Measurements from ENCODE around the gene SEC61A1.

Gene SEC61A1

DNA sequence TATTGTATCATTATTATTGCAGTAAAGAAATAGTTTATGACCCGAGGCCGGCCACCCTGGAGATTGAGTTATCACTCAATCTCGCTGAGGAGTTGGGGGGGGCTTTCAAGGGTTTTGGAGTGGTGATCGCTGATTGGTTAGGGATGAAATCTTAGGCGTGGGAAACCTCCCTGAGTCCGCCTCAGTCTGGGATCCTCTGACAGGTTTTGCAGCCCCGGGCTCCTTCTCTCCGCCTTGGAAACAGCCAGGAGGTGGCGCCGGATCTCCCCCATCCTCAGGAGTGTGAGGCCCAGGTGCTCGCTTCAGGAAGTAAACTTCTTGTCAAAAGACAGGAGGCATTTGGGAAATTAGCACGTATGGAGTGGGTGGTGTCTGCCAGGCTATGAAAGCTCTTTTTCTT is 41.1 kb upstream of the SEC61A1 start:
- DNase-seq (ENCODE audit: low read depth) = peak; percentile 80
- TF ChIP-seq, protein P1, sequence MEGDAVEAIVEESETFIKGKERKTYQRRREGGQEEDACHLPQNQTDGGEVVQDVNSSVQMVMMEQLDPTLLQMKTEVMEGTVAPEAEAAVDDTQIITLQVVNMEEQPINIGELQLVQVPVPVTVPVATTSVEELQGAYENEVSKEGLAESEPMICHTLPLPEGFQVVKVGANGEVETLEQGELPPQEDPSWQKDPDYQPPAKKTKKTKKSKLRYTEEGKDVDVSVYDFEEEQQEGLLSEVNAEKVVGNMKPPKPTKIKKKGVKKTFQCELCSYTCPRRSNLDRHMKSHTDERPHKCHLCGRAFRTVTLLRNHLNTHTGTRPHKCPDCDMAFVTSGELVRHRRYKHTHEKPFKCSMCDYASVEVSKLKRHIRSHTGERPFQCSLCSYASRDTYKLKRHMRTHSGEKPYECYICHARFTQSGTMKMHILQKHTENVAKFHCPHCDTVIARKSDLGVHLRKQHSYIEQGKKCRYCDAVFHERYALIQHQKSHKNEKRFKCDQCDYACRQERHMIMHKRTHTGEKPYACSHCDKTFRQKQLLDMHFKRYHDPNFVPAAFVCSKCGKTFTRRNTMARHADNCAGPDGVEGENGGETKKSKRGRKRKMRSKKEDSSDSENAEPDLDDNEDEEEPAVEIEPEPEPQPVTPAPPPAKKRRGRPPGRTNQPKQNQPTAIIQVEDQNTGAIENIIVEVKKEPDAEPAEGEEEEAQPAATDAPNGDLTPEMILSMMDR (IDR thresholded peaks at IDR 0.05; ENCODE audit: control insufficient read depth, extremely low read depth, insufficient read depth) = peak; percentile 70
- no peak overlapping the region for H3K4me3 ChIP-seq (ENCODE audit: low read depth, low read length)

DNA sequence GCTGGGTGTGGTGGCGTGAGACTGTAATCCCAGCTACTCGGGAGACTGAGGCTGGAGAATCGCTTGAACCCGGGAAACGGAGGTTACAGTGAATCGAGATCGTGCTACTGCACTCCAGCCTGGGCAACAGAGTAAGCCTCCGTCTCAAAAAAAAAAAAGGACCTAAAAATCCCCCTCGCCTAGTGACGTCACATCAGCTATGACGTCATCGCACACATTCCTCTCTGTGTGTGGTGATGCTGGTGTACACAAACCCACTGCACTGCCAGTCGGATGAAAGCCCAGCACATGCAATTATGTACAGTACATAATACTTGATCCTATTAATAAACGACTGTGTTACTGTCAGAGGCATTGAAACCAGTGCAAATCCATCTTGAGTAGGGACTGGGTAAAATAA is 40.2 kb upstream of the SEC61A1 start:
- no peak overlapping the region for H3K4me3 ChIP-seq (ENCODE audit: low read depth, low read length)
- DNase-seq (ENCODE audit: low read depth) = no peak
- TF ChIP-seq, protein P1 (IDR thresholded peaks at IDR 0.05; ENCODE audit: control insufficient read depth, extremely low read depth, insufficient read depth) = no peak

DNA sequence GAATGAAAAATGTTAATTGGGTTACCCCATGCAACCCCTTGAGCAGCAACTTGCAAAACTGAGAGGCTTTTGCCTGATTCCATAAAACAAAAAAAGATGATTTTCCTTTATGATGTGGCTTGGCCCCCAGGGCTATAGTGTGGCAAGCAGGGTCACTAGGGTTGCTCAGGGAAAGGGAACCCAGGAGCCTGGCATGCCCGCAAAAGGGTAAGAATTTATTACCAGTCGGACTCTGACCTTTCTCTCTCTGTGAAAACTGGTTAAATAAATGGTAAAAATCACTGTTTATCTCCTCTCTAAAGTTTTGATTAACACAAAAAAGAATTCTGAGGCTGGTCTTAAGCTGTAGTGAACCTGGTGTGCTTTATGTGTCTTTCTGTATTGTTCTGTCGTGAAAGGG is 37.7 kb upstream of the SEC61A1 start:
- TF ChIP-seq, protein P1 (IDR thresholded peaks at IDR 0.05; ENCODE audit: control insufficient read depth, extremely low read depth, insufficient read depth) = no peak
- H3K4me3 ChIP-seq (ENCODE audit: low read depth, low read length) = no peak overlapping the region
- DNase-seq (ENCODE audit: low read depth) = no peak

DNA sequence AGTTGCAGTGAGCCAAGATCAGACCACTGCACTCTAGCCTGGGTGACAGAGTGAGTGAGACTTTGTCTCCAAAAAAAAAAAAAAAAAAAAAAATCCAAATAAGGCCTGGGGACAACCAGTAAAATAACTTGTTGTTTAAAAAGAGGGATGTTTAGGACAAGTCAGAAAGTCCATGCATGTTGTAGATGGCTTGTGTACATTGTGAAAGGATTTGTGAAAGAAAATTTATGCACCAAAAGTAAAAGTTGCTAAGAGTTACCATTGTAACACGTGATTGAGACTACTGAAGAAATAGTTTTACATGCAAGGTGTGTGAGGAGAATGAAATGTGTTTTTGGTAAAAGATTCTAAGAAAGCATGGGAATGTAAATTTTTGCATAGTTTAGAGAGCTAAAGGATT is 35.7 kb upstream of the SEC61A1 start:
- DNase-seq (ENCODE audit: low read depth) = no peak
- no peak overlapping the region for H3K4me3 ChIP-seq (ENCODE audit: low read depth, low read length)
- TF ChIP-seq, protein P1 (IDR thresholded peaks at IDR 0.05; ENCODE audit: control insufficient read depth, extremely low read depth, insufficient read depth) = no peak

DNA sequence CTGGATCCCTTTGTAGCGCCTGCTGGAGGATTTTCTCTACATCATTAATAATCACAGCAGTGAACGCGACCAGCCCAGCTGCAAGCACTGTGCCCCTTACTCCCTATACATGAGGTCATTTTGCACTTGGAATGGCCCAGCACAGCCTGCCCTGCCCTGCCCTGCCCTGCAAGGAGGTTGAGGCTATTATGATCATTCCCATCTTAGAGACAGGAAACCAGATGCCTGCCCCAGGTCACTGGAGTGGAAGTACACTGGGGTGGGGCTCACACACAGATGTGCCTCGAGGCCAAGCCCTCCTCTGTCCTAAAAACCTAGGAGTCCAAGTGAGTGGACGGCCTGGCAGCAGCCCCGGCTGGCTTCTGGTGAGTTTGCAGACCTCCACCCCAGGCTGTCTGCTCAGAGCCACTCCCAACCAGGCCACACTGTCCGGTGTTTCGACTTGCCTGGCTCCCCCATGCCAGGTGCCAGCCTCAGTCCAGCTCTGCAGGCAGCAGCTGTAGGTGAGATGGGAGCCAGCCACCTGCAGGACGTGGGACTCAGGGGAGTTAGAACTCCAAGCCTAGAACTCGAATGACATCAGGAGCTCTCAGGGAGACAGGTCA is 30.4 kb upstream of the SEC61A1 start:
- DNase-seq (ENCODE audit: low read depth) = no peak
- H3K4me3 ChIP-seq (ENCODE audit: low read depth, low read length) = no peak overlapping the region
- TF ChIP-seq, protein P1 (IDR thresholded peaks at IDR 0.05; ENCODE audit: control insufficient read depth, extremely low read depth, insufficient read depth) = no peak

DNA sequence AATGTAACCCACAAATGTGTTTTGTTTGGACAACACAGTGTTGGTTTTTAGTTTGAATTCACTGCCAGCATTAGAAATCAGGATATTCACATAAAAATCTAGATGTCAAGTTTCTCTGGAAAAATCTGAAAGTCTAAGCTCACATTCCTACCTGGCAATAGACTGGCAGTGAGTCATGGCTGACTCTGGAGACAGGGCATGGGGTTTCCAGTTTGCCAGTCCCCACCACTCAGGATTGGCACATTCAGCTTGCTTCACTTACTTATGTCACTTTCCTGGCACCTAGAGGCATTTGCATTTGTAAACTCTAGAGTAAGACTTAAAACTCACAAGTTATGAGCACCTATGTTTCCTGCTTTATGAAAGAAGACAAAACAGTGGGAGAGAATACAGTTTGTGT is 19.1 kb upstream of the SEC61A1 start:
- no peak for DNase-seq (ENCODE audit: low read depth)
- H3K4me3 ChIP-seq (ENCODE audit: low read depth, low read length) = no peak overlapping the region
- TF ChIP-seq, protein P1 (IDR thresholded peaks at IDR 0.05; ENCODE audit: control insufficient read depth, extremely low read depth, insufficient read depth) = no peak

DNA sequence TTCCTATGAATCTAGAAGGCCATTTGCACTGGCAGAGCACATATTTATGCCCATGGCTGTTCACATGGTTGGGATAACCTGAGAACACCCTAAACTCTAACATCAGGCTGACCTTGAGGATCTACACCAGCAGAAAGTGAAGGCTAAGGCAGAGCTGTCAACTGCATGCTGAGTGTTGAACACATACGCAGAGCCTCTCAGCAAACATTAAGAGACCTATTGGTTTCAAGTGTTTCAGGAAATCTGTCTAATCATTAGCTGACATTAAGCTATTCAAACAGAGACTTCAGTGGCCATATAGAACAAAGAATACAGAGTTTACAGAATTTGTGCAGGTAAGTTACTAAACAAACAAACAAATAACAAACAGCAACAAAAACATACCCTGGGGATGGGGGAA is 16.1 kb upstream of the SEC61A1 start:
- H3K4me3 ChIP-seq (ENCODE audit: low read depth, low read length) = no peak overlapping the region
- TF ChIP-seq, protein P1 (IDR thresholded peaks at IDR 0.05; ENCODE audit: control insufficient read depth, extremely low read depth, insufficient read depth) = no peak
- DNase-seq (ENCODE audit: low read depth) = no peak
